H9 (cell line): ENCODE measurements around the gene SOSTDC1. TPM values are rescaled to one million over a fixed set of nuclear protein-coding genes. Genes with fewer than 3 reads are reported as not detected.

Source experiments
- DNase-seq: peaks from one replicate; pipeline ENCODE4 v3.0.0-alpha.2; 2017
- H2AFZ ChIP-seq: one replicate; pipeline ENCODE4 v1.6.1; 2013; ENCODE audit warnings: mild to moderate bottlenecking, low read length, control low read depth, moderate library complexity
- H2AK5ac ChIP-seq: 2 replicates; pipeline ENCODE4 v1.6.1; 2013; ENCODE audit warnings: low read length, control low read depth, mixed read lengths; ENCODE audit not compliant: insufficient read length
- H2BK120ac ChIP-seq: one replicate; pipeline ENCODE4 v1.6.1; 2013; ENCODE audit warnings: low read depth, mild to moderate bottlenecking, low read length, control low read depth, inconsistent platforms; ENCODE audit not compliant: poor library complexity, severe bottlenecking
- H2BK12ac ChIP-seq: 2 replicates; pipeline ENCODE4 v1.6.1; 2013; ENCODE audit warnings: low read length, control low read depth, mixed read lengths, low read depth; ENCODE audit not compliant: insufficient read length
- H2BK15ac ChIP-seq: 2 replicates; pipeline ENCODE4 v1.6.1; 2013; ENCODE audit warnings: low read depth, low read length, control low read depth
- H2BK20ac ChIP-seq: one replicate; pipeline ENCODE4 v1.6.1; 2013; ENCODE audit warnings: low read depth, mild to moderate bottlenecking, low read length, control low read depth, inconsistent platforms; ENCODE audit not compliant: poor library complexity, severe bottlenecking
- H2BK5ac ChIP-seq: 2 replicates; pipeline ENCODE4 v1.6.1; 2013; ENCODE audit warnings: low read length, control low read depth, mixed read lengths; ENCODE audit not compliant: insufficient read length
- H3K14ac ChIP-seq: 2 replicates; pipeline ENCODE4 v1.6.1; 2013; ENCODE audit warnings: low read length, control low read depth; ENCODE audit not compliant: insufficient read depth
- H3K18ac ChIP-seq: 2 replicates; pipeline ENCODE4 v1.6.1; 2013; ENCODE audit warnings: low read depth, mild to moderate bottlenecking, mixed read lengths, low read length, control low read depth; ENCODE audit not compliant: insufficient read length
- H3K23ac ChIP-seq: 2 replicates; pipeline ENCODE4 v1.6.1; 2013; ENCODE audit warnings: low read length, control low read depth, mixed read lengths, low read depth; ENCODE audit not compliant: insufficient read length
- H3K23me2 ChIP-seq: 2 replicates; pipeline ENCODE4 v1.6.1; 2013; ENCODE audit warnings: low read depth, mild to moderate bottlenecking, mixed read lengths, low read length, control low read depth; ENCODE audit not compliant: insufficient read length, poor library complexity, severe bottlenecking
- H3K27ac ChIP-seq: 2 replicates; pipeline ENCODE4 v1.5.1; 2013; ENCODE audit warnings: low read length, control low read depth, mixed read lengths, low read depth; ENCODE audit not compliant: insufficient read length
- H3K27me3 ChIP-seq: 2 replicates; pipeline ENCODE4 v1.6.1; 2013; ENCODE audit warnings: low read length, control low read depth, inconsistent platforms; ENCODE audit not compliant: insufficient read depth
- H3K4ac ChIP-seq: 2 replicates; pipeline ENCODE4 v1.6.1; 2013; ENCODE audit warnings: low read depth, mild to moderate bottlenecking, control low read depth, inconsistent platforms, low read length, moderate library complexity
- H3K4me1 ChIP-seq: 2 replicates; pipeline ENCODE4 v1.6.1; 2013; ENCODE audit warnings: low read length, control low read depth, inconsistent platforms; ENCODE audit not compliant: insufficient read depth
- H3K4me2 ChIP-seq: 2 replicates; pipeline ENCODE4 v1.6.1; 2013; ENCODE audit warnings: low read length, control low read depth, mixed read lengths; ENCODE audit not compliant: insufficient read length, insufficient read depth
- H3K56ac ChIP-seq: 2 replicates; pipeline ENCODE4 v1.6.1; 2013; ENCODE audit warnings: low read depth, mild to moderate bottlenecking, mixed read lengths, low read length, control low read depth; ENCODE audit not compliant: insufficient read length
- H3K79me1 ChIP-seq: 2 replicates; pipeline ENCODE4 v1.6.1; 2013; ENCODE audit warnings: low read depth, mild to moderate bottlenecking, moderate library complexity, low read length, control low read depth, inconsistent platforms; ENCODE audit not compliant: insufficient read depth, poor library complexity, severe bottlenecking
- H3K79me2 ChIP-seq: 2 replicates; pipeline ENCODE4 v1.6.1; 2013; ENCODE audit warnings: low read length, control low read depth, inconsistent platforms; ENCODE audit not compliant: insufficient read depth
- H3K9ac ChIP-seq: 2 replicates; pipeline ENCODE4 v1.6.1; 2013; ENCODE audit warnings: low read length, control low read depth, mixed read lengths; ENCODE audit not compliant: insufficient read length; ENCODE audit errors: extremely low read depth
- H3K9me3 ChIP-seq: one replicate; pipeline ENCODE4 v1.6.1; 2013; ENCODE audit warnings: low read depth, low read length, inconsistent platforms; ENCODE audit not compliant: control insufficient read depth
- H3T11ph ChIP-seq: one replicate; pipeline ENCODE4 v1.6.1; 2013; ENCODE audit warnings: mild to moderate bottlenecking, low read length, control low read depth, inconsistent platforms
- H4K20me1 ChIP-seq: one replicate; pipeline ENCODE4 v1.6.1; 2013; ENCODE audit not compliant: control insufficient read depth, insufficient read length, insufficient read depth
- H4K5ac ChIP-seq: 2 replicates; pipeline ENCODE4 v1.6.1; 2013; ENCODE audit warnings: low read depth, mild to moderate bottlenecking, mixed read lengths, low read length, control low read depth; ENCODE audit not compliant: insufficient read length
- H4K8ac ChIP-seq: replicated peaks from 2 replicates; pipeline ENCODE4 v1.6.1; 2013; ENCODE audit warnings: low read length, control low read depth, mixed read lengths, low read depth; ENCODE audit not compliant: insufficient read length
- H4K91ac ChIP-seq: 2 replicates; pipeline ENCODE4 v1.6.1; 2013; ENCODE audit warnings: low read depth, mild to moderate bottlenecking, moderate library complexity, mixed read lengths, low read length, control low read depth; ENCODE audit not compliant: insufficient read length
- H3K27ac Mint-ChIP-seq, 3 experiments: 2 replicates in 2 of 3; 3 replicates in 1 of 3; pipeline ENCODE4 v1.8.0; 2020 to 2021; ENCODE audit warnings: mixed read lengths in 3 of 3, mild to moderate bottlenecking in 1 of 3, moderate library complexity in 1 of 3
- H3K27me3 Mint-ChIP-seq: 2 replicates; pipeline ENCODE4 v1.8.0; 2021; ENCODE audit warnings: low read depth, mild to moderate bottlenecking, moderate library complexity, mixed read lengths
- H3K36me3 Mint-ChIP-seq, 3 experiments: 2 replicates in 2 of 3; 3 replicates in 1 of 3; pipeline ENCODE4 v1.8.0; 2020 to 2021; ENCODE audit warnings: low read depth in 3 of 3, mixed read lengths in 3 of 3; ENCODE audit not compliant: insufficient read depth in 1 of 3
- H3K4me1 Mint-ChIP-seq, 2 experiments: 2 replicates each; pipeline ENCODE4 v1.8.0; 2020; ENCODE audit warnings: mixed read lengths in 2 of 2
- H3K4me3 Mint-ChIP-seq, 2 experiments: 2 replicates in 1 of 2; 3 replicates in 1 of 2; pipeline ENCODE4 v1.8.0; 2020 to 2021; ENCODE audit warnings: mild to moderate bottlenecking in 2 of 2, mixed read lengths in 2 of 2, moderate library complexity in 1 of 2
- H3K9me3 Mint-ChIP-seq, 2 experiments: 2 replicates in 1 of 2; 3 replicates in 1 of 2; pipeline ENCODE4 v1.8.0; 2020; ENCODE audit warnings: mild to moderate bottlenecking in 2 of 2, mixed read lengths in 2 of 2, moderate library complexity in 1 of 2
- CTCF ChIP-seq: fragments of 200-600 bp; sonication (generic); conservative IDR thresholded peaks from 3 replicates; pipeline ENCODE4 v1.8.0; 2021; ENCODE audit warnings: antibody characterized with exemption, mild to moderate bottlenecking
- WGBS: extraction: QIAGEN DNeasy Blood & Tissue Kit; methylation state at CpG from one replicate; pipeline ENCODE4 v1.1.7; 2013; ENCODE audit warnings: missing lambda C conversion rate, low lambda C conversion rate, mixed read lengths; ENCODE audit not compliant: insufficient read length; ENCODE audit errors: extremely low coverage; 5-methylcytosine and 5-hydroxymethylcytosine counted together
- total RNA-seq: library from RNA; stranded (reverse); gene quantifications from 2 replicates; pipeline ENCODE4 v1.2.1, GENCODE V29; 2021

SOSTDC1 gene
- total RNA-seq, 1 experiment from 2014 or later = not detected

- H3T11ph ChIP-seq = no peak overlapping the region
- H3K56ac ChIP-seq = no peak overlapping the region
- no peak overlapping the region for H2AFZ ChIP-seq
- no peaks in the 10 kb centered on the region for H3K4me1 Mint-ChIP-seq
- H3K14ac ChIP-seq = no peak overlapping the region
- no peak for TF ChIP-seq CTCF
- no peaks in the 10 kb centered on the region for H3K9me3 ChIP-seq
- no peaks in the 10 kb centered on the region for H3K23me2 ChIP-seq
- H2BK20ac ChIP-seq = no peak overlapping the region
- H3K4me2 ChIP-seq = no peak overlapping the region
- no peak overlapping the region for H3K9ac ChIP-seq
- no peak overlapping the region for H3K4me3 Mint-ChIP-seq
- no peaks in the 10 kb centered on the region for H4K20me1 ChIP-seq
- H3K27ac ChIP-seq = no peak overlapping the region
- H4K5ac ChIP-seq = no peak overlapping the region
- H3K9me3 Mint-ChIP-seq = no peaks in the 10 kb centered on the region
- H3K79me2 ChIP-seq = no peaks in the 10 kb centered on the region
- H3K36me3 Mint-ChIP-seq = no peaks in the 10 kb centered on the region
- WGBS = no CpG with 5 or more reads among the region's 3 CpGs
- H3K4ac ChIP-seq = no peak overlapping the region
- H4K91ac ChIP-seq = no peak overlapping the region
- H3K4me1 ChIP-seq = no peaks in the 10 kb centered on the region
- H4K8ac ChIP-seq = no peak overlapping the region
- no peak for DNase-seq
- H2BK5ac ChIP-seq = no peak overlapping the region
- H3K23ac ChIP-seq = no peak overlapping the region
- no peak overlapping the region for H2BK12ac ChIP-seq
- H3K27me3 ChIP-seq = no peaks in the 10 kb centered on the region
- no peaks in the 10 kb centered on the region for H3K27me3 Mint-ChIP-seq
- H2BK120ac ChIP-seq = no peak overlapping the region
- H3K27ac Mint-ChIP-seq = no peak overlapping the region
- H3K79me1 ChIP-seq = no peaks in the 10 kb centered on the region
- no peak overlapping the region for H3K18ac ChIP-seq
- no peak overlapping the region for H2AK5ac ChIP-seq
- no peak overlapping the region for H2BK15ac ChIP-seq
Measured at GRCh38 chr7:16430133-16430532, 35.4 kb downstream of the SOSTDC1 start.
